PC-3 (cell line): ENCODE data around the gene USF2. TPM values are rescaled to one million over a fixed set of nuclear protein-coding genes. Genes with fewer than 3 reads are reported as not detected.

Source experiments
- ATAC-seq: fragments of 200-7000 bp; cut with Tn5 transposase; 2 replicates; pipeline ENCODE4 v1.9.1; 2020; ENCODE audit warnings: mild to moderate bottlenecking, moderate library complexity
- BruUV-seq: library from RNA; stranded (reverse); fragments of 400-500 nt; replicated peaks from 2 replicates; lab custom pipeline; 2021; lab: Mats Ljungman, UMichigan
- CTCF ChIA-PET: fragments of 300-600 bp; sonication (Branson Sonifier 250); formaldehyde crosslinking; loops from one replicate; lab custom pipeline; 2022; ENCODE audit warnings: antibody characterized with exemption; lab: Charles Lee
- POLR2A ChIA-PET: fragments of 300-600 bp; sonication (Branson Sonifier 250); formaldehyde crosslinking; loops from one replicate; lab custom pipeline; 2022; ENCODE audit warnings: antibody characterized with exemption; ENCODE audit not compliant: unreplicated experiment; lab: Charles Lee
- DNase-seq: peaks from one replicate; pipeline ENCODE4 v3.0.0-alpha.2; 2015
- H2AFZ ChIP-seq: fragments of 300-600 bp; sonication (generic); 2 replicates; pipeline ENCODE4 v1.6.0; 2016; ENCODE audit warnings: antibody characterized with exemption, low read length
- H3F3A ChIP-seq: fragments of 300-600 bp; sonication (generic); one replicate; pipeline ENCODE4 v1.6.0; 2017; ENCODE audit warnings: antibody characterized with exemption, low read length, control low read depth, mild to moderate bottlenecking; ENCODE audit not compliant: unreplicated experiment
- H3K27ac ChIP-seq: fragments of 300-600 bp; sonication (generic); 2 replicates; pipeline ENCODE4 v1.5.1; 2016; ENCODE audit warnings: mild to moderate bottlenecking, low read length
- H3K27me3 ChIP-seq: fragments of 300-600 bp; sonication (generic); 2 replicates; pipeline ENCODE4 v1.6.1; 2016; ENCODE audit warnings: low read length, mixed read lengths
- H3K36me3 ChIP-seq: fragments of 300-600 bp; sonication (generic); 2 replicates; pipeline ENCODE4 v1.6.1; 2016; ENCODE audit warnings: low read depth, mixed run types, low read length, mixed read lengths
- H3K4me1 ChIP-seq: fragments of 300-600 bp; sonication (generic); 2 replicates; pipeline ENCODE4 v1.5.1; 2016; ENCODE audit warnings: low read length; ENCODE audit not compliant: insufficient read depth
- H3K4me2 ChIP-seq: fragments of 300-600 bp; sonication (generic); 2 replicates; pipeline ENCODE4 v1.6.0; 2016; ENCODE audit warnings: low read length
- H3K4me3 ChIP-seq: fragments of 300-600 bp; sonication (generic); 2 replicates; pipeline ENCODE4 v1.5.1; 2016; ENCODE audit warnings: mild to moderate bottlenecking, low read length, mixed read lengths
- H3K79me2 ChIP-seq: fragments of 300-600 bp; sonication (generic); 2 replicates; pipeline ENCODE4 v1.6.1; 2017; ENCODE audit warnings: low read length, mixed read lengths
- H3K9ac ChIP-seq: fragments of 300-600 bp; sonication (generic); 2 replicates; pipeline ENCODE4 v1.6.0; 2016; ENCODE audit warnings: mild to moderate bottlenecking, low read length
- H3K9me2 ChIP-seq: fragments of 300-600 bp; sonication (generic); replicated peaks from 2 replicates; pipeline ENCODE4 v1.6.1; 2016; ENCODE audit warnings: mixed run types, low read length, mixed read lengths
- H3K9me3 ChIP-seq: fragments of 300-600 bp; sonication (generic); 2 replicates; pipeline ENCODE4 v1.6.1; 2016; ENCODE audit warnings: low read length, mixed read lengths
- H4K20me1 ChIP-seq: fragments of 300-600 bp; sonication (generic); 2 replicates; pipeline ENCODE4 v1.6.1; 2016; ENCODE audit warnings: low read length, mixed read lengths
- EZH2 ChIP-seq: fragments of 300-600 bp; sonication (generic); IDR thresholded peaks from one replicate; pipeline ENCODE4 v1.6.1; 2017; ENCODE audit warnings: antibody characterized with exemption, mild to moderate bottlenecking, low read length; ENCODE audit not compliant: unreplicated experiment
- EZH2phosphoT487 ChIP-seq: fragments of 300-600 bp; sonication (generic); IDR thresholded peaks from 2 replicates; pipeline ENCODE4 v1.6.1; 2018; ENCODE audit warnings: mild to moderate bottlenecking, antibody characterized with exemption, low read length, borderline replicate concordance
- intact Hi-C: fragments of 100-400 bp; cut with micrococcal nuclease; formaldehyde crosslinking; loops from 2 replicates; pipeline ENCODE4 v1.9.0; 2023
- total RNA-seq: library from RNA; depleted of rRNA; stranded (reverse); fragments of >200 nt; gene quantifications from 2 replicates; pipeline ENCODE4 v1.2.3, GENCODE V29; 2014
- TF ChIP-seq, protein P1 (sequence below): fragments of 300-600 bp; sonication (generic); conservative IDR thresholded peaks from 2 replicates; pipeline ENCODE4 v1.5.1; 2017; ENCODE audit warnings: antibody characterized with exemption, low read depth, mild to moderate bottlenecking, low read length

USF2 gene
- total RNA-seq, 1 experiment from 2014 or later, result 102 TPM

DNA sequence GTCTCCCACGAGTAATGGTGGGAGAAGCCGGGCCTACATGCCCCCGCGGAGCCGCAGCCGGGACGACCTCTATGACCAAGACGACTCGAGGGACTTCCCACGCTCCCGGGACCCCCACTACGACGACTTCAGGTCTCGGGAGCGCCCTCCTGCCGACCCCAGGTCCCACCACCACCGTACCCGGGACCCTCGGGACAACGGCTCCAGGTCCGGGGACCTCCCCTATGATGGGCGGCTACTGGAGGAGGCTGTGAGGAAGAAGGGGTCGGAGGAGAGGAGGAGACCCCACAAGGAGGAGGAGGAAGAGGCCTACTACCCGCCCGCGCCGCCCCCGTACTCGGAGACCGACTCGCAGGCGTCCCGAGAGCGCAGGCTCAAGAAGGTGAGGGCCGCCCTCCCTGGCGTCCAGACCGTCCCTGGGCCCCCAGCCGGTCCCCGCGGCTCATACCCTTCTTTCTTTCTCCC is 1.4 kb upstream of the USF2 start:
- DNase-seq (peak; percentile 12), ATAC-seq (no peak)
- intact Hi-C loops, result loop anchor here (5.0 kb wide), 1 partner anchor 240 kb away; no protein-coding TSS in a partner anchor
- H3K4me2 ChIP-seq, result peak overlapping the region; percentile 97
- H3K4me3 ChIP-seq, result peak overlapping the region; percentile 78
- TSS peak; percentile 76 for BruUV-seq
- H3K9me3 ChIP-seq, result no peaks in the 10 kb centered on the region
- peaks cover 20% of the 10 kb centered on the region for H3K4me1 ChIP-seq
- H3K27ac ChIP-seq, result peak overlapping the region; percentile 46
- H3F3A ChIP-seq, result no peaks in the 10 kb centered on the region
- H3K9me2 ChIP-seq, result no peaks in the 10 kb centered on the region
- peak overlapping the region; percentile 73 for H2AFZ ChIP-seq
- CTCF ChIA-PET, result no interaction called here
- peak overlapping the region; percentile 91 for H3K9ac ChIP-seq
- POLR2A ChIA-PET, result no interaction called here
- H3K27me3 ChIP-seq, result no peaks in the 10 kb centered on the region
- H3K36me3 ChIP-seq, result no peaks in the 10 kb centered on the region; the same call in 1 of the 2 replicates
- H4K20me1 ChIP-seq, result no peaks in the 10 kb centered on the region
- TF ChIP-seq EZH2 (no peak), EZH2phosphoT487 (no peak)
- TF ChIP-seq, protein P1, sequence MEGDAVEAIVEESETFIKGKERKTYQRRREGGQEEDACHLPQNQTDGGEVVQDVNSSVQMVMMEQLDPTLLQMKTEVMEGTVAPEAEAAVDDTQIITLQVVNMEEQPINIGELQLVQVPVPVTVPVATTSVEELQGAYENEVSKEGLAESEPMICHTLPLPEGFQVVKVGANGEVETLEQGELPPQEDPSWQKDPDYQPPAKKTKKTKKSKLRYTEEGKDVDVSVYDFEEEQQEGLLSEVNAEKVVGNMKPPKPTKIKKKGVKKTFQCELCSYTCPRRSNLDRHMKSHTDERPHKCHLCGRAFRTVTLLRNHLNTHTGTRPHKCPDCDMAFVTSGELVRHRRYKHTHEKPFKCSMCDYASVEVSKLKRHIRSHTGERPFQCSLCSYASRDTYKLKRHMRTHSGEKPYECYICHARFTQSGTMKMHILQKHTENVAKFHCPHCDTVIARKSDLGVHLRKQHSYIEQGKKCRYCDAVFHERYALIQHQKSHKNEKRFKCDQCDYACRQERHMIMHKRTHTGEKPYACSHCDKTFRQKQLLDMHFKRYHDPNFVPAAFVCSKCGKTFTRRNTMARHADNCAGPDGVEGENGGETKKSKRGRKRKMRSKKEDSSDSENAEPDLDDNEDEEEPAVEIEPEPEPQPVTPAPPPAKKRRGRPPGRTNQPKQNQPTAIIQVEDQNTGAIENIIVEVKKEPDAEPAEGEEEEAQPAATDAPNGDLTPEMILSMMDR, result no peak
- peaks cover 17% of the 10 kb centered on the region; the same call in 1 of the 2 replicates for H3K79me2 ChIP-seq

DNA sequence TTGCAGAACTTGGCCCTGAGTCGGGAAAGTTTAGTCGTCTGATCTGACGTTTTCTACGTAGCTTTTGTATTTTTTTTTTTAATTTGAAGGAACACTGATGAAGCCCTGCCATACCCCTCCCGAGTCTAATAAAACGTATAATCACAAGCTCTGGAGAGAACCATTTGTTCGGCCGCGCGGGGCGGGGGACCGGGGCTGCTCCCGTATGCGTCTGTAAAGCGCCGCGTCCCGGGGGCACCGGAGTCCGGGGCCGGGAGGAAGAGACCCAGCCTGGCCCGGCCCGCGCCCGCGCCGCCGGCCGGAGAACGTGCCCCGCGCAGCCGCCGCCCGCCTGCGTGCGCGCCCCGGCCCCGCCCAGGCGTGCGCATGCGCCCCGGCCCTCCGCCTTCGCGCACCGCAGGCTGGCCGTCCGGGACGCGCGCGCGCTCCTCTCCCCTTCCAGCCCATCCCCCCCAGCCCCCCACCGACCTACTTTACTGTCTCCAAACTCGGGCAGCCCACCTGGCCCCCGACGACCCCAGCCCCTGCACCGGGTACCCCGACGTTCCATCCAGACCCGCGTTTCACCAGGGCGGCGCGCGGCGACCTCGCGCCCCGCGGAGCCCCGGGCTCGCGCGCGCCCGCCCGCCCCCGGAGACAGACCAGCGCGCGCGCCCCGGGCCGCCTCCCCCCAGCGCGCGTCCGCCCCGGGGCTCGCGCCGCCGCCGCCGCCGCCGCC is 785 bp upstream of the USF2 start:
- Histone ChIP-seq H3K27me3 (no peaks in the 10 kb centered on the region), H2AFZ (peak overlapping the region; percentile 73), H3F3A (no peaks in the 10 kb centered on the region), H3K36me3 (no peaks in the 10 kb centered on the region; the same call in 1 of the 2 replicates), H3K9ac (peak overlapping the region; percentile 91), H3K27ac (peak overlapping the region; percentile 46), H3K4me1 (peaks cover 20% of the 10 kb centered on the region), H4K20me1 (no peaks in the 10 kb centered on the region), H3K79me2 (peaks cover 17% of the 10 kb centered on the region; the same call in 1 of the 2 replicates), H3K9me3 (no peaks in the 10 kb centered on the region), H3K4me2 (peak overlapping the region; percentile 97), H3K4me3 (peak overlapping the region; percentile 78), H3K9me2 (no peaks in the 10 kb centered on the region)
- intact Hi-C loops, result loop anchor here (5.0 kb wide), 1 partner anchor 239 kb away; no protein-coding TSS in a partner anchor
- DNase-seq (peak; percentile 66), ATAC-seq (peak; percentile 48)
- BruUV-seq, result no TSS peak
- ChIA-PET POLR2A (no interaction called here), CTCF (no interaction called here)
- TF ChIP-seq EZH2 (no peak), EZH2phosphoT487 (no peak)

DNA sequence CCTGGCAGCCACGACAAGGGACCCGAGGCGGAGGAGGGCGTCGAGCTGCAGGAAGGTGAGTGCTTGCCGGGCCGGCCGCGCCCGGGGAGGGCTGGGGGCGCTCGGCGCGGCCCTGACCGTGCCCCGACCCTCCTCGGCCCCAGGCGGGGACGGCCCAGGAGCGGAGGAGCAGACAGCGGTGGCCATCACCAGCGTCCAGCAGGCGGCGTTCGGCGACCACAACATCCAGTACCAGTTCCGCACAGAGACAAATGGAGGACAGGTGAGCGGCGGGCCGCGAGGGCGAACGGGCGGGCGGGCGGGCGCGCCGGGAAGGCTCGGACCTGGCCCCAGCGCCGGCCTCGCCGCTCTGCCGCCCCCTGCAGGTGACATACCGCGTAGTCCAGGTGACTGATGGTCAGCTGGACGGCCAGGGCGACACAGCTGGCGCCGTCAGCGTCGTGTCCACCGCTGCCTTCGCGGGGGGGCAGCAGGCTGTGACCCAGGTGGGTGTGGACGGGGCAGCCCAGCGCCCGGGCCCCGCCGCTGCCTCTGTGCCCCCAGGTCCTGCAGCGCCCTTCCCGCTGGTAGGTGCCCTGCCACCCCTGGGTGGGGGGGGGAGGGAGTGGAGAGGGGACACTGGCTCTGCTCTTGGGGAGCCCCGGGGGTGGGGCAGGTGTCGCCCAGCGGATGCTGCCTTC is 816 bp downstream of the USF2 start:
- POLR2A ChIA-PET, result no interaction called here
- H3K36me3 ChIP-seq, result no peaks in the 10 kb centered on the region; the same call in 1 of the 2 replicates

More for the DNA sequence above, 816 bp downstream of the USF2 start:
- H3K9me2 ChIP-seq, result no peaks in the 10 kb centered on the region
- H3K27me3 ChIP-seq, result no peaks in the 10 kb centered on the region
- no peaks in the 10 kb centered on the region for H3K9me3 ChIP-seq
- intact Hi-C loops, result loop anchor here (5.0 kb wide), 1 partner anchor 238 kb away; no protein-coding TSS in a partner anchor
- CTCF ChIA-PET, result no interaction called here
- DNase-seq (peak; percentile 76), ATAC-seq (peak; percentile 75)
- H3F3A ChIP-seq, result no peaks in the 10 kb centered on the region
- H3K4me2 ChIP-seq, result peak overlapping the region; percentile 82
- no peak overlapping the region for H3K27ac ChIP-seq
- H3K9ac ChIP-seq, result peak overlapping the region; percentile 49; the same call in 1 of the 2 replicates
- no peak overlapping the region for H2AFZ ChIP-seq
- H4K20me1 ChIP-seq, result no peaks in the 10 kb centered on the region
- peaks cover 17% of the 10 kb centered on the region; the same call in 1 of the 2 replicates for H3K79me2 ChIP-seq
- peak overlapping the region; percentile 67 for H3K4me3 ChIP-seq
- BruUV-seq, result no TSS peak
- H3K4me1 ChIP-seq, result peaks cover 20% of the 10 kb centered on the region
- TF ChIP-seq EZH2 (no peak), EZH2phosphoT487 (no peak)
- TF ChIP-seq, protein P1, result peak; percentile 43
